Measurements from ENCODE around the gene C1orf53. TPM values are rescaled to one million over a fixed set of nuclear protein-coding genes. Genes with fewer than 3 reads are reported as not detected.

Gene C1orf53
- total and polyA plus RNA-seq, 9 of the 15 experiments (the other 6 are each of a cell fraction or from before 2014, with no cell fraction given): 0.31 to 3.2 (median 2.3) TPM

- H3K9me3 ChIP-seq (replicated peaks; ENCODE audit: control insufficient read depth, insufficient read depth, low read depth, low read length): no peaks in the 10 kb centered on the region
- ATAC-seq (no peak), DNase-seq (ENCODE audit: extremely low read depth in 1 of 4, low spot score in 3 of 4) (no peak), FAIRE-seq (no peak)
- no peaks in the 10 kb centered on the region for H3K36me3 ChIP-seq (ENCODE audit: control insufficient read depth, insufficient read depth, low read length)
- no TSS peak for BruUV-seq (replicated peaks)
- no peaks in the 10 kb centered on the region for H3K79me2 ChIP-seq (ENCODE audit: control insufficient read depth, insufficient read depth, low read length)
- H3K27me3 ChIP-seq (ENCODE audit: control insufficient read depth in 2 of 2, insufficient read depth in 2 of 2, low read length in 2 of 2): peaks cover 70 to 99% of the 10 kb centered on the region in 2 experiments
- no peaks in the 10 kb centered on the region for H4K20me1 ChIP-seq (replicated peaks; ENCODE audit: control insufficient read depth, insufficient read depth, low read length)
- H2AFZ ChIP-seq (ENCODE audit: low read depth, low read length): no peak overlapping the region
- peaks cover 10 to 37% of the 10 kb centered on the region in 2 experiments; a peak in 4 of 5 replicates for H3K4me1 ChIP-seq (replicated peaks in 1 of 2; ENCODE audit: control insufficient read depth in 2 of 2, insufficient read depth in 2 of 2, low read length in 2 of 2)
- ChIA-PET POLR2A (interaction anchor here (0.6 to 2.4 kb wide), 5 partner anchors 11 to 81 kb away, joined by 3 to 13 read pairs (median 3); partner anchors contain the start of gene C1orf53), CTCF (ENCODE audit: low intra/inter-chr PET ratio) (no interaction called here)
- TF ChIP-seq SIN3B (IDR thresholded peaks at IDR 0.05; ENCODE audit: low read depth) (no peak), POLR2G (IDR thresholded peaks at IDR 0.05; ENCODE audit: low read depth, low read length) (no peak), ZNF224 (CRISPR knock-in tag; IDR thresholded peaks at IDR 0.05) (no peak), MNT (conservative IDR thresholded peaks at IDR 0.05) (no peak), IRF1 (CRISPR knock-in tag; IDR thresholded peaks at IDR 0.05; ENCODE audit: borderline replicate concordance) (no peak), SREBF1 (IDR thresholded peaks at IDR 0.05; ENCODE audit: borderline replicate concordance, low read depth, low read length) (no peak), ZKSCAN1 (IDR thresholded peaks at IDR 0.05; ENCODE audit: low read depth, low read length) (no peak), STAG1 (CRISPR knock-in tag; IDR thresholded peaks at IDR 0.05; ENCODE audit: borderline replicate concordance) (no peak)
- no peak overlapping the region for H3K9ac ChIP-seq (ENCODE audit: insufficient read depth in 1 of 2, low read depth in 2 of 2, low read length in 2 of 2)
- no peak overlapping the region for H3K4me3 ChIP-seq
- 30% methylated on average over 26 of the region's 26 CpGs for WGBS (ENCODE audit: insufficient coverage, low coverage, missing lambda C conversion rate)
- no peaks in the 10 kb centered on the region for H3K9me1 ChIP-seq (ENCODE audit: control insufficient read depth, insufficient read depth, low read length)
- in situ Hi-C loops (cut with MboI) (no loop called here), intact Hi-C loops (cut with micrococcal nuclease) (no loop called here)
- H3K4me2 ChIP-seq (ENCODE audit: insufficient read depth, low read length): no peak overlapping the region
- H3K27ac ChIP-seq (ENCODE audit: extremely low read depth, low read depth, low read length): no peak overlapping the region
Measured at GRCh38 chr1:197913495-197914276, 11.3 kb downstream of the C1orf53 start.
